Ascending aorta (tissue), 2 donors: Measurements from ENCODE around the gene ZBTB20. TPM values are rescaled to one million over a fixed set of nuclear protein-coding genes. Genes with fewer than 3 reads are reported as not detected.

ENCODE experiments used
- DNase-seq, 2 donors: peaks; one replicate each; pipeline ENCODE4 v3.0.0-alpha.2; 2019; ENCODE audit warnings: low spot score in 2 of 2
- H3K27ac ChIP-seq, 2 donors: fragments of 200-600 bp; sonication (generic); one replicate each; pipeline ENCODE4 v1.5.1; 2016 to 2017; ENCODE audit warnings: mild to moderate bottlenecking in 1 of 2
- H3K27me3 ChIP-seq: fragments of 200-600 bp; sonication (generic); one replicate; pipeline ENCODE4 v1.5.1; 2017
- H3K36me3 ChIP-seq, 2 donors: fragments of 200-600 bp; sonication (generic); one replicate each; pipeline ENCODE4 v1.5.1; 2016
- H3K4me1 ChIP-seq, 2 donors: fragments of 200-600 bp; sonication (generic); one replicate each; pipeline ENCODE4 v1.5.1; 2016 to 2017; ENCODE audit warnings: mild to moderate bottlenecking in 1 of 2
- H3K4me3 ChIP-seq, 2 donors: fragments of 200-600 bp; sonication (generic); one replicate each; pipeline ENCODE4 v1.5.1; 2016 to 2017; ENCODE audit warnings: mild to moderate bottlenecking in 1 of 2
- H3K9me3 ChIP-seq, 2 donors: fragments of 200-600 bp; sonication (generic); one replicate each; pipeline ENCODE4 v1.5.1; 2016
- CTCF ChIP-seq, 3 experiments: fragments of 200-600 bp in 2 of 3; fragments of 450-650 bp in 1 of 3; sonication (generic) in 2 of 3; IDR thresholded peaks; one replicate each; pipeline ENCODE4 v1.5.1; 2016 to 2019; ENCODE audit warnings: antibody characterized with exemption in 3 of 3, mild to moderate bottlenecking in 1 of 3, moderate library complexity in 1 of 3
- intact Hi-C: fragments of 100-400 bp; cut with DNase I; formaldehyde crosslinking; loops from one replicate; pipeline ENCODE4 v1.15.1; 2023
- total RNA-seq: library from RNA; depleted of rRNA; stranded (reverse); fragments of >200 nt; gene quantifications from one replicate; pipeline ENCODE4 v1.1.0, GENCODE V29; 2016

The ZBTB20 gene
- total RNA-seq, 1 donor from 2014 or later = 60.3 TPM

DNA sequence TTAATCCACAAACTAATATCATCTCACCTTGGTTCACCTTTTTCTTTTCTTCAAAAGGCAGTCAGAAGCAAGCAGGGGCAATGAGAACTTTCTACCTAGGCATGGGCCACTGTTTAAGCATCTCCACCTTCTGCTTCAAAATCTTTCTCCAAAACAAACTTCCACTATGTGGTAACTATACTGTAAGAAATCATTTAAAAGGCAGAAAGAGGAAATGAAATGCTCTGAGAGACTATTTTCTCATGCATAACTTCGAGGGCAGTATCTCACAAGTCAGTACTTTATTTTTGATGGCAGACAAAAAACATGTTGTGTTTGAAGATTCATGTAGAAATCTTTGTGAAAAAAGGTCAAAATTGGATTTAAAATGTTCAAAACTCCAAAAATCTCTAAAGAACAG, 419.7 kb downstream of the ZBTB20 start:
- TF ChIP-seq CTCF (IDR thresholded peaks at IDR 0.05) = no peak
- no peak for DNase-seq
- intact Hi-C loops = no loop called here
- Histone ChIP-seq H3K27me3 (no peaks in the 10 kb centered on the region), H3K27ac (no peak overlapping the region), H3K4me3 (no peak overlapping the region), H3K4me1 (no peaks in the 10 kb centered on the region), H3K9me3 (no peaks in the 10 kb centered on the region), H3K36me3 (no peaks in the 10 kb centered on the region)

DNA sequence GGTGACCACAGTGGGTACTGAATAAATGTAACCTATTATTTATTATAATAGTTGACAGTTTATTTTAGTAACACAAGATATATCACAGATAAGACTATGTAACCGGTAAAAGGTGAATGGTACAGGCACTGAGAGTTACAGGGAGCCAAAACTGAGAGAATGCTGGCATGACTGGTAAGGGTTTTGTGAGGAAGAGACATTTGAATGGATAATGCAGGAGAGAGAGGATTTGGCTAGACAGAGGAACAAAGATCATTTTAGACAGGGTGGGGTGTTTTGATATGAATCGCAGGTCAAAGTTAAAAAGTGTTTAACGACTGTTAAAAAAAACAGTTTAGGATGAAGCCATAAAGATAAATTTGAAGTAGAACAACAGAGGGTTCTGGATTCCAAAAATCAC, 421.1 kb downstream of the ZBTB20 start:
- no peak for TF ChIP-seq CTCF (IDR thresholded peaks at IDR 0.05)
- intact Hi-C loops = no loop called here
- DNase-seq = no peak

GRCh38 chr3:114722530-114722929, 424.6 kb downstream of the ZBTB20 start:
- Histone ChIP-seq H3K4me3 (no peak overlapping the region), H3K4me1 (no peaks in the 10 kb centered on the region), H3K27me3 (no peaks in the 10 kb centered on the region), H3K9me3 (no peaks in the 10 kb centered on the region), H3K36me3 (no peaks in the 10 kb centered on the region), H3K27ac (no peak overlapping the region)
- TF ChIP-seq CTCF (IDR thresholded peaks at IDR 0.05) = no peak
- DNase-seq = no peak
- intact Hi-C loops = no loop called here

More for the DNA sequence above, 421.1 kb downstream of the ZBTB20 start:
- Histone ChIP-seq H3K4me3 (no peak overlapping the region), H3K9me3 (no peaks in the 10 kb centered on the region), H3K27me3 (no peaks in the 10 kb centered on the region), H3K4me1 (no peaks in the 10 kb centered on the region), H3K27ac (no peak overlapping the region), H3K36me3 (no peaks in the 10 kb centered on the region)

GRCh38 chr3:114721864-114722263, 425.2 kb downstream of the ZBTB20 start:
- no peak for TF ChIP-seq CTCF (IDR thresholded peaks at IDR 0.05)
- intact Hi-C loops = no loop called here
- no peaks in the 10 kb centered on the region for H3K9me3 ChIP-seq

DNA sequence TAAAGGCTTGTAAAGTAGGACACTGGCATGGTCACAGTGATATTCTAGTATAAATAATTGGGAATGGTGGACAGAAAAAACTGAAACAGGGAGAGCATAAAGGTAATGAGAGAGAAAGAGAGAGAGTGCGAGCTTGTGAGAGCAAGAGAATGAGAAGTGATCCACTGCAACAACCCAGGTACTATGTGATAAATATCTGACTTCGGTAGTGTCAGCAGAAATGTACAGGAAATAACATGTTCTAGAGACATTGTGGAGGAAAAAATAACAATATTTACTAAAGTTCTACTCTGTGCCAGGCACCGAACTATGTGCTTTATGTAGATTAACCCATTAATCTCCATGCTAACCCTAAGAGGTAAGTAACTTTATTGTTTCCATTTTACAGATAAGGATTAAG, 425.9 kb downstream of the ZBTB20 start:
- Histone ChIP-seq H3K4me1 (no peaks in the 10 kb centered on the region), H3K4me3 (no peak overlapping the region), H3K9me3 (no peaks in the 10 kb centered on the region), H3K27me3 (no peaks in the 10 kb centered on the region), H3K27ac (no peak overlapping the region), H3K36me3 (no peaks in the 10 kb centered on the region)
- DNase-seq = no peak
- no peak for TF ChIP-seq CTCF (IDR thresholded peaks at IDR 0.05)
- intact Hi-C loops = no loop called here

More at GRCh38 chr3:114721864-114722263, 425.2 kb downstream of the ZBTB20 start:
- Histone ChIP-seq H3K27ac (no peak overlapping the region), H3K4me3 (no peak overlapping the region), H3K4me1 (no peaks in the 10 kb centered on the region), H3K36me3 (no peaks in the 10 kb centered on the region), H3K27me3 (no peaks in the 10 kb centered on the region)
- no peak for DNase-seq

- H3K4me1 ChIP-seq = no peaks in the 10 kb centered on the region
- TF ChIP-seq CTCF (IDR thresholded peaks at IDR 0.05) = no peak
- intact Hi-C loops = no loop called here
- H3K27me3 ChIP-seq = no peaks in the 10 kb centered on the region
- no peaks in the 10 kb centered on the region for H3K9me3 ChIP-seq
- DNase-seq = no peak
- H3K4me3 ChIP-seq = no peak overlapping the region
- H3K27ac ChIP-seq = no peak overlapping the region
- H3K36me3 ChIP-seq = no peaks in the 10 kb centered on the region
Measured at GRCh38 chr3:114718898-114719210, 428.2 kb downstream of the ZBTB20 start.
